GM10266 (cell line): ENCODE results near the gene MAEL.

Source experiments
- DNase-seq: peaks from one replicate; pipeline ENCODE4 v3.0.0; 2012; ENCODE audit errors: extremely low spot score
- TF ChIP-seq, protein P1 (sequence below): IDR thresholded peaks from 2 replicates; pipeline ENCODE4 v1.5.1; 2012; ENCODE audit warnings: mild to moderate bottlenecking, low read depth; ENCODE audit not compliant: control insufficient read depth, insufficient read depth; ENCODE audit errors: missing control alignments

The MAEL gene

DNA sequence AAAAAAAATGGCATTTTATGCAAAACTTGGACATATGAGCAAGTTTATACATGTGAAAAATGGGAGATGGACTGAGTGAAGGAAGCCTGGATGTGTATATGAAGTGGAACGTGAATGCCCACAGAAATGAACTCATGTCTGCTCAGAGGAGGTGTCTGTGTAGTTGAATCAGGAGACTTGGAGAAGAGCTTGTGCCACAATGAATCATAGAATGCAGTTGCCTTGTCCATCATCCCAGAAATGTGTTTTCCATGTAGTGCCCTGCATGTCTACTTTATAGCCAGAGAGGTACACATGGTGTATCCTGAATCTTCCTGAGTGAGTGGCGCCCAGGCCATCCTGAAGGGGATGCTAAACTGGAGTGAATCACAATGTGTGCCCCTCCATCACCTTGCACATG lies 11.1 kb upstream of the MAEL start:
- TF ChIP-seq, protein P1, sequence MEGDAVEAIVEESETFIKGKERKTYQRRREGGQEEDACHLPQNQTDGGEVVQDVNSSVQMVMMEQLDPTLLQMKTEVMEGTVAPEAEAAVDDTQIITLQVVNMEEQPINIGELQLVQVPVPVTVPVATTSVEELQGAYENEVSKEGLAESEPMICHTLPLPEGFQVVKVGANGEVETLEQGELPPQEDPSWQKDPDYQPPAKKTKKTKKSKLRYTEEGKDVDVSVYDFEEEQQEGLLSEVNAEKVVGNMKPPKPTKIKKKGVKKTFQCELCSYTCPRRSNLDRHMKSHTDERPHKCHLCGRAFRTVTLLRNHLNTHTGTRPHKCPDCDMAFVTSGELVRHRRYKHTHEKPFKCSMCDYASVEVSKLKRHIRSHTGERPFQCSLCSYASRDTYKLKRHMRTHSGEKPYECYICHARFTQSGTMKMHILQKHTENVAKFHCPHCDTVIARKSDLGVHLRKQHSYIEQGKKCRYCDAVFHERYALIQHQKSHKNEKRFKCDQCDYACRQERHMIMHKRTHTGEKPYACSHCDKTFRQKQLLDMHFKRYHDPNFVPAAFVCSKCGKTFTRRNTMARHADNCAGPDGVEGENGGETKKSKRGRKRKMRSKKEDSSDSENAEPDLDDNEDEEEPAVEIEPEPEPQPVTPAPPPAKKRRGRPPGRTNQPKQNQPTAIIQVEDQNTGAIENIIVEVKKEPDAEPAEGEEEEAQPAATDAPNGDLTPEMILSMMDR, result no peak
- DNase-seq, result no peak

DNA sequence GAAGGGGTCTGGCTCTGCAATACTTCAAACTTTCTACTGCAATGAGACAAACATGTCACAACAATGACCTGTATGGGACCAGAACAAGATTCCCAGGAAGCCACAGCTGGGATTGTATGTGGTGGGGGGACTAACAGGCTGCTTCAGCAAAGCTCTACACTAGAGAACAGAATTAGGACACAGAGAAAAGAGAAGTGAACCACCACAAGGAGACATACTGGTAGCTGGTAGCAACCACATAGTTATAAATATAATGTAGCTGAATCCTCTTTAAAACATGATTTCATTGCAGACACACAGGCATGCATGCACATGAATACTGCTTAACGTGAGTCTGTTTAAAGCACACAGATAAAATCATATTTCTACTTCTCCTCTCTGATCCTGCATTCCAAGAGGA lies 10.3 kb upstream of the MAEL start:
- DNase-seq, result no peak
- TF ChIP-seq, protein P1, result no peak

DNA sequence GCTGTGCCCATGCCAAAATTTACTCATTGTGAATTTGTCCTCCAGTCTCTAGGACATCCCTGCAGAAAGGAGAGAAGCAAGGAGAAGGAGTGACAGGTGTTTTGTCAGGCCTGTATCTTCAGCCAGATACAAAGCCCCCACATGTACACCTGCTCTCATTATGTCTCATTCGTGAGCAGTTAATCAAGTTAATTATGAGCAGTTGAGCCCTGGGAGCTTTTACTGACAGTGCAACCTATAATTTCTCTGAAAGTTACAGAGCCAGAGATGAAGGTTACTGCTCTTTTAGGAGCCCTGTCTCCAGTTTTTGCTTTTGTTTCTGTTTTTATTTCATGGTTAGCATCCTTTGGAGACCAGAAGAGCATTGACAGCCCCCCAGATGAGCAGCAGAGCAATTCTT lies 8.7 kb upstream of the MAEL start:
- TF ChIP-seq, protein P1, result no peak
- DNase-seq, result no peak

DNA sequence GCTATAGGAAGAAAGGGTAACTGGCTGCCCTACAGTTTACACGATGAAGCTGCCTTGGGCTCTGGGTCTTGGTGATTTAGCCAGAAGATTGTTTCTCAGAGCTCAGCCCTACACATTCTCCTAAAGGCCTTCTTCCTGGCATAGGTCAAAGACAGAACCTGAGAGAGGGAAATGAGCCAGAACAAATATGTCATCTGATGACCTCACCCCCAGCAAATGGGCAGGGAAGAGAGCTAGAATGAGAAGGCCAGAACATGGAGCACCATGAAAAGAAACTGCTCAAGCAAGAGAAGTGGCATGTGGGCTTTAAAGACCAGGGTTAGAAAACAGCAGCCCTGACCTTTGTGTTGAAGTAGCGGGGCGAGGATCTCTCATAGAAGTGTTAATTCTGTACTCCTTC lies 8.3 kb upstream of the MAEL start:
- TF ChIP-seq, protein P1, result no peak
- DNase-seq, result no peak

DNA sequence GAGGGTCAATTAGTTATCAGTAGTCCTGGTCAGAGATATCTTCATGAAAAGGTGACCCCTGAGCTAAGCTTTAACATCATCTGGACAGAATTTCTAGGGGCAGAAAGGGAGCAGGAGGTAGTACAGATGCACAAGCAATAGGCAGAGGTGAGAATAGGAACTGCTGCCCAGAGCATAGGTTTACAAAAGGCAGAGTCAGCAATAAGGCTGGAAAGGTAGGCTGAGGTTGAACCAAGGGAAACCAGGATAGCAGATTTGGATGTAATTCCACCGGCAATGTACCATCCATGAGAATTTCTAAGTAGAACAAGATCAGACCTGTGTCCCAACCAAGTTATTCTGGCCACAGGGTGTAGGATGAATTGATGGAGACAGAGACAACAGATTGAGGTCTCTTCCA lies 7.5 kb upstream of the MAEL start:
- TF ChIP-seq, protein P1, result no peak
- DNase-seq, result no peak

- DNase-seq, result no peak
- TF ChIP-seq, protein P1, result no peak
Observed at GRCh38 chr1:166999075-166999474, 10.0 kb downstream of the MAEL start.

DNA sequence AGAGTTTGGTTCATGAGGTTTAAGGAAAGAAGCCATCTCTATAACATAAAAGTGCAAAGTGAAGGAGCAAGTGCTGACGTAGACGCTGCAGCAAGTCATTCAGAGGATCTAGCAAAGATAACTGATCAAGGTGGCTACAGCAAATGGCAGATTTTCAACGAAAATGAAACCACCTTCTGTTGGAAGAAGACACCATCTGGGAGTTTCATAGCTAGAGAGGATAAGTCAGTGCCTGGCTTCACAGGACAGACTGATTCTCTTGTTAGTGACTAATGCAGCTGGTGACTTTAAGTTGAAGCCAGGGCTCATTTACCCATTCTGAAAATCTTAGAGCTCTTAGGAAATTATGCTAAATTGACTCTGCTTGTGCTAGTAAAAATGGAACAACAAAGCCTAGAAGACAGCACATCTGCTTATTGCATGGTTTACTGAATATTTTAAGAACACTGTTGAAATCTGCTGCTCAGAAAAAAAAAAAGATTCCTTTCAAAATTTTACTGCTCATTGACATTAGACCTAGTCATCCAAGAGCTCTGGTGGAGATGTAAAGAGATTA lies 10.5 kb downstream of the MAEL start:
- TF ChIP-seq, protein P1, result no peak
- DNase-seq, result no peak

GRCh38 chr1:167000546-167000945 lies 11.5 kb downstream of the MAEL start:
- DNase-seq, result no peak
- TF ChIP-seq, protein P1, result no peak
